NK-92 treated with Interleukin-12 subunit alpha and Interleukin-12 subunit beta, amount 100 ng/mL, for 24 hours (cell line): Measurements from ENCODE around the gene VOPP1.

Experiments
- DNase-seq: peaks from one replicate; lab custom pipeline; 2025; lab: John Stamatoyannopoulos, UW

VOPP1 gene

DNA sequence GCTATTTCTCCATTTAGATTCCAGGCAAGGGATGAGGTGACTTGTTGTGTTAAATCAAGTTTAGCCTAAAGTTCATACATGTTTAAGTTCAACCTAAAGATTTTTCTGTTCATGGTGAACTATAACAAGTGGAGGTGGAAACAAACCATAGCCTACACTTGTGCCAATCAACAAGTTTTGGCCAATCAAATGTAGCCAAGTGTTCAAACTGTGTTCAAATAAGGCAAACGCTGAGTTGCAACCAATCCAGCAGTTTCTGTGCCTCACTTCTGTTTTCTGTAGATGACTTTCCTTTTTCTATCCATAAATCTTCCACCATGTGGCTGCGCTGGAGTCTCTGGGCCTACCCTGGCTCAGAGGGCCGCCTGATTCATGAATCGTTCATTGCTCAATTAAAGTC, 4.5 kb upstream of the VOPP1 start:
- DNase-seq: no peak

- no peak for DNase-seq
These were observed 3.4 kb upstream of the VOPP1 start for GRCh38 chr7:55575733-55576132.

DNA sequence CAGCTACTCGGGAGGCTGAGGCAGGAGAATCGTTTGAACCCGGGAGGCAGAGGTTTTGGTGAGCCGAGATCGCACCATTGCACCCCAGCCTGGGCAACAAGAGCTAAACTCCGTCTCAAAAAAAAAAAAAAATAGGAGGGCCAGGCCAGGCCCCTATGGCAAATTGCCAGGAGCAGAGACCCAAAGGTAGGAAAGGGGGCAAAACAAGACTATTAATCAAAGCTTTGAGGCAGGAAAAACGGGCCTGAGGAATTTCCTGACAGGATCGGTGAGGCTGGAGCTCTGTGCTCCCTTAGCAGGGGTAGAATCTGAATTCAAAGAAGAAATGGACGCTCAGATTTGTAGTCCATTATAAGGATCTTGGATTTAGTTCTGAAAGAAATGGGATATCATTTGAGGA, 2.8 kb upstream of the VOPP1 start:
- DNase-seq: no peak

DNA sequence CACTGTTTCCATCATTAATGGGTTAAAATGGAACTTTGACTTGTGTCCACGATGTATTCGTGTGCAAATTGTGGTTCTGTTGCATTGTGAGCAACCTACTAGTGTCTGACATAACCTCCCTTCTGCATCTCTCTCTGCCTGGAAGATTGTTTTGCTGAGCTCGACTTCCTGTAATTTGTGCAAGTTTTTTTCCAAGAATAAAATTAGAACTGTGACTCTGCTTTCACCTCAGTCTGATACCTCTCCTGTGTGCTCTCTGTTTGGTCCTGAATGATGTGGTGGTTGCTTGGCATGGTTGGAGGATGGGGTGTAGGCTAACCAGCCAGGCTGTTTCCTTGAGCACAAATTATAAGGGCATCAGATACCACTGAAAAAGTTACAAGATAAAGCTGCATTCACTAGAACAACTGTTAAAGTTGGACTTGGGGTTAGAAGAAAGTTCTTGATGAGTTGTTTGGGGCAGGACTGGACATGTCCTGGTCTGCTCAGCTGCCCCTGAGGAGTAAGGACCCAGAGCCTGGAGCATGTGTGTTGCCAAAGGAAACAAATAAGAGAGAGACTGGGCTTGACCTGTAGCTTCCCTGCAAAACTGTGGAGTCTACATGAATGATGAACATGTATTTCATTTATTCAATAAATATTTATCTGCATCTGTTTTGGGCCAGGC, 1.9 kb upstream of the VOPP1 start:
- no peak for DNase-seq

DNA sequence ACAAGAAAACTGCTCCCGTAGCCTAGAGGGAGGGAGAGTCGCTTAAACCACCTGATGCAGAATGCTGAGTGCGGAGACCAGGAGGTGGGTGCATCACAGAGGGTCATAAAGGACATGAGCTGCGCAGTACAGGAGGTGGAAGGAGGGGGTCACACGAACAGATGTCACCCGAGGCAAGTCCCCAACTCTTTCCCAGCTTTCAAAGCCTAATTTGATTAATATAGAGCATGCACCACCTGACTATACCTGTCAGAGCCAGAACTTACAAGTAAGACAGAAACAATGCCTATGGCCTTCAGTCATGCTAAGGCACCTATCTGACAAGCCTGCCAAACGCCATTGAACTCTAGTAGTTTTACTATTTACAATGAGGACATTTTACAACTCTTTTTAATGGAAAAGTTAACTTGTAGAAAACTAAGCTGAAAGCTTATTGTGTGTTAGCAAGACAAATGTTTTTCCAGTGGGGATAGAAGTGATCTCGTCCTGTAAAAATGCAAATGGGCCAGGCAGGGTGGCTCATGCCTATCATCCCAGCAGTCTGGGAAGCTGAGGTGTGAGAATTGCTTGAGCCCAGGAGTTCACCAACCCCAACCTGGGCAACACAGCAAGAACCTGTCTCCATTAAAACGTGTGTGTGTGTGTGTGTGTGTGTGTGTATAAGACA, 1.1 kb upstream of the VOPP1 start:
- no peak for DNase-seq

- peak; percentile 74 for DNase-seq
These were observed 558 bp downstream of the VOPP1 start for GRCh38 chr7:55571511-55572377.

GRCh38 chr7:55570939-55571338, 1.4 kb downstream of the VOPP1 start:
- DNase-seq: no peak

DNA sequence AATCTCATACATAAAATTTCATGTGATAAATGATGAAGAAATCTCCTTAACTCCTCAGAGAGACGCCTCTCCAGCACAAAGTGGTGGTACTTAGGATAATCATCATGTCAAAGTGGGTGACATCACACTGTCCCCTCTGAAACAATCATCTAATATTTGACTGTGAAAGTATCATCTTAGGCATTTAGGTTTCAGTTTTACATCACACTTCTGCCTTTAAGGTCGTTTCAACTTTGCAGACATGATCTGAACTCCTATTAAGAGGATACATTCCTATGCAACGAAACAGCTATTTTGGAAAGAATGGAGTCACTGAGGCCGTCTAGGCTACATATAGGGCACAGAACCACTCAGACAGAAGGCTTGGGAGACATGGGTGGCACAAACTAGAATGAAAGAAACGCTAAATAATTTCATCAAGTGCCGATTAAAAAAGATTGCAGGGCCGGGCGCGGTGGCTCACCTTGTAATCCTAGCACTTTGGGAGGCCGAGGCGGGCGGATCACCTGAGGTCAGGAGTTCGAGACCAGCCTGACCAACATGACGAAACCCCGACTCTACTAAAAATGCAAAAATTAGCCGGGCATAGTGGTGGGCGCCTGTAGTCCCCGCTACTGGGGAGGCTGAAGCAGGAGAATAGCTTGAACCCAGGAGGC, 2.0 kb downstream of the VOPP1 start:
- no peak for DNase-seq

DNA sequence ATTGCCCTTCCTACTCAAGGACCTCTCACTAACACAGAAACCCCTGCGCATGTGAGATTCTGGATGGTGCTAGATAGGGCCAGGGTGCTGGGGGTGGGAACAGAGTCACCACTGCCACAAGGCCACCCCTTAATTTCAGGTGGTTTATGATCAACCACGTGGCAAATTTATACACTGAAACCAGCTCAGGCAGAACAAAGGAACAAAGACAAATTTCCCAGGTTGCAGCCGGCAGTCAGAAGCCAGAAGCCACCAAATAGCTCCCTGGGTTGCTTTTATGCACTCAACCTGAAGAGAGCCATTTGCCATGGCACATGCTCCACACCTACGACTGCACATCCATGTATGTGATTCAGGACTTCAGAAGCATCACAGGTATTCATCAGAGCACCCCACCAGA, 2.5 kb downstream of the VOPP1 start:
- peak; percentile 33 for DNase-seq

- no peak for DNase-seq
These were observed 3.0 kb downstream of the VOPP1 start for GRCh38 chr7:55569269-55569663.

DNA sequence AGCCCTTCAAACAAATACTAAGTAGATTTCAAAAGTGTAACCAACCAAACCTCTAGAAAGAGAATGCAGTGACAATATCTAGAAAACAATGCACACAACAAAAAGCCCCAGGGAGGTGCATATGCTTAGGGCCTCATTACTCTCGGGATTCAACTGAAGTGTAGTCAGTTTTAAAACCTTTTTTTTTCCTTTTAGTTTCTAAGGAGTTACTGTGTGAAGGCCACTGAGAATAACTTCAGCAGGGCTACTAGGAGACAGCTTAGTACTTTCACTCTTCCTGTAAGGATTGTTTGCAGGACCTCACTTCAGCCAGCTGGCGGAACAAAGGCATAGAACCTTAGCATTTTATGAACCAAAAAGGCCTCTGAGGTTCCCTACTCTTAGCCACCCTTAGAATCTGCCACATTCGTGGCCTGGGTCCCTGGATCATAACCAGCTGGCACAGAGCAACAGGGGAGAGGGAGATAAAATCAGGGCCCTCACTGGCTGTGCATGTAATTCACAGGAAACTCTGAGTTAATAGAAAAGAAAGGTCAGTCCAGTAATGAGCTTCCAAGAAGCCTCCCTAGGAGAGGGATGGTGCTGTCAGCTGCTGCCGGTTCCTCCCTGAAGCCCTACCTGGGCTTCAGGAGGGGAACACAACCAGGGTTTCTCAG, 3.6 kb downstream of the VOPP1 start:
- no peak for DNase-seq

DNA sequence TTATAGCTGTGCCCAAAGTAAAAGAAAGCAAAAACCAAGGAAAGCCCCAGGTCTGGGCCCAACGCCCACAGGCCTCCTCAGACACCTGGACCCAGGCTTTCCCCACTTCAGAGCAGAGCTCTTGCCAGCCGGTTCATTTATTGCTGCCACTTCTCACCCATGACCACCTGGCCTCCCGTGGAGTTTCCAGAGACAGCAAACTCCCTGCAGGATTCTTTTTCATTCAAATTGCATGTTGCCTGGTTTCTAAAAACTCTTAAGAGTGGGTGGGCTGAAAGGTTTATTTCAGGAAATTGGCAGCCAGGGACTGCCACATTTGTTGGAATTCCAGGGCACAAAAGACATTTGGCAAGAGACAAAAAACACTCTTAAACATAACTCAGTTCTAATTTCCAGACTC, 4.7 kb downstream of the VOPP1 start:
- no peak for DNase-seq

- DNase-seq: no peak
These were observed 6.6 kb downstream of the VOPP1 start for GRCh38 chr7:55565681-55566080.

GRCh38 chr7:55563596-55564325, 8.5 kb downstream of the VOPP1 start:
- DNase-seq: no peak

DNA sequence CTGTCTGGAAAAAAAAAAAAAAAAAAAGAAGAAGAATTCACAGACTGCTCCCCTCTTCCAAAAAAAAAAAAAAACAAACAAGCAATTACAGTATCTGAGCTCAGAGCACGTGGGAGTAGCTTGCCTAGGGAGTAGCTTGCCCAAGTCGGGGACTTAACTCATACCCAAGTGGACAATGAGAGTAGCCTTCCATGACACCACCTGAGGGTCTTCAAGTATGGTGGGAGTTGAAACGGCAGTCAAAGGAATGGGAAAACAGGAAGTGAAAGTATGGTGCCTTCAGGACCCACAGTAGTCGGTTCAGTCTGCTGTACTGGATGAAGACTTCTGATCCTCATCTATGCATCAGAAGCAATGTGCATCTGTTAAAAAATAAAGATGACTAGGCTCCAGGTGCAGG, 10.6 kb downstream of the VOPP1 start:
- DNase-seq: no peak

DNA sequence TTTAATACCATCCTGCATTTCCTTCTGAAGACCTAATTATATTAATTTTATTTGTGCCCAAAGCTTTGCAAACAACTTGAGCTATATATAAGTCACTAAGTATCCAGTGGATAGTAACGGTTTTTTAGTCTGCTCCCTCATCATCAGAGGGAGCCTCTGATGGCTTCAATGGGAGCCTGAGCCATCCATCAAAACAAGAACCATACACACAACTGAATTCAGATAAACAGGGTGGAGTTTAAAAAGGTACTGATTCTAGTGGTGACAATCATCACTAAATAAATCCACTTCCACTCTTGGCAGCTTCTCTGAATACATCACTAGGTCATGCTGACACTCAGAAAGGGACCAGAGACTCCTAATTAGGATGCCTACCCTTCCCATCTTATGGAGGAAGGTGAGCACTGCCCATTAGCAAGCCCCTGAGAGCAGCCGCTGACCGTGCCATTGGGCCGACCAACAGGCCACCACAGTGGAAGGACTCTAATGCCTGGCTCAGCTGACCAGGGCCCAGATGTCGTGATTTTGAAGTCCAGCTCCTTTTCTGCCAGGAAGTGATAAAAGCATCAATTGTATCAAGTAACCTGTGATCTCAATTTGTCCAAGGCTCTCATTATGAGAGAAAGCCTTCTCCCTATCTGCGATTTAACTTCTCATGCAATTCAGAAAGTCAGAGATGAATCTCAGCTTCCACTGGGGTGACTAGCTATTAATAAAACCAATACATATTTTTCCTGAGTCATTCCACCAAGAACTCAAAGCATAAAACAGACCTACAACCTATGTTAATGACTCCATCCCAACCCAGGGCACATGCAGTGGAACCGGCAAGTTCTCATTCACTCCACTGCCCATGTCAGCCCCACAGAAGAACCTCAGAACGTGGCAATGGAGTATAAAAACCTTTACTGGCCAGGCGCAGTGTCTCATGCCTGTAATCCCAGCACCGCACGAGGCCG, 13.1 kb downstream of the VOPP1 start:
- DNase-seq: no peak

GRCh38 chr7:55557666-55558188, 14.6 kb downstream of the VOPP1 start:
- no peak for DNase-seq

DNA sequence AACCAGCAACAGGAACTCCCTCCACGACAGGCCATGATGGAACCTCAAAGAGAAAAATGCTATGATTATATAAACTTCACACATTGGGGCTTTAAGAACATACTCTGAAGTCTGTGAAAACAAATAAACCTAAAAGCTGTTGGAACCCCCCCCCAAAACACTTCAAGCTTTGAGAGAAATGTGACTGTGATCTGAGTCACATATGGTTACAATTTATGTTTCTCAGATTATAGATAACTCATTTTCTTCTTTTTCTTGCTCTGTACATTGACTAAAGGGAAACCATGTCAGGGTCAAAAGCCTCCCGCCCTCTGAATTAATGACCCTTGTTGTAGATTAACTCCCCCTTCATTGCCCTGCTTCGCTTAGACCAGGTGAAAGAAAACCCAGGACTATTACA, 15.8 kb downstream of the VOPP1 start:
- DNase-seq: no peak

DNA sequence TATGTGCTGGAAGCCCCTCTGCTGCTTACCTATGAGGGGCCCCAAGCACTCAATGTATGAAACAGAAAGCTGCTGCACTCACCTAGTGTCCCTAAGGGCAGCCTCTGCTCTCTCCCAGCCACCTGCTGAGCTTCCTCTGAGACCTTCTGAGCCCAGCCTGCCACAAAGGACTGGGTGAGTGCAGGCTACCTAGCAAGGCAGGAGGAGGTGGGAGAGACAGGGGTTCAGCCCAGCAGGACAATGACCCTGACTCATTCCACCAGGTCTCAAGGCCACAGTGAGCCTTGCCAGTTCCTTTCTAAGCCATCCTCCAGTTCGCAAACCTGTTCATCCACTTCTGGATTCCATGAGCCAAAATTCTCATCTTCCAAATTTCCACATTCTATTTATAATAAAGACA, 16.3 kb downstream of the VOPP1 start:
- DNase-seq: no peak

DNA sequence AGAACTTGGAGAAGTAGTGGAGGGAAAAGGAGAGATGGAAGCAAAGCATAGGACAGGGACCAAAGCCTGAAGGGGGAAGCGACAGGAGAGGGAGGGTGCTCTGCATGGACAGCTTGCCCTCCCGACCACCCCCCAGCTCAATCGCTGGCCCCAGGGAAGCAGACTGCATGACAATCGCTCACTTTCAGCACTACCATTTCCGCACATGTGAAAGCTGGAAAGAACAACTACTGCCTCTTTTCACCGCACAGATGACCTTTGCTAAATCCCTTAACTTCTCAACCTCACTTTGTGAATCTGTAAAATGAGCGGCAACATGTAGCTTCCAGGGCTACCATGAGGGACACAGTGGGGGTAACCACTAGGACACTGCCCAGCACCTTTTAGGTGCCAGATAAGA, 17.1 kb downstream of the VOPP1 start:
- no peak for DNase-seq
